GM18499 (cell line): ENCODE measurements around the gene STAT4.
"Not testable (repeated sequence)": the region's sequence is repeated elsewhere in the genome, so short reads cannot be mapped to it uniquely, and the experiment has no call there.

ENCODE experiments used
- ATAC-seq: cut with Tn5 transposase; IDR thresholded peaks from one replicate; pipeline ENCODE4 v1.9.1; 2021; ENCODE audit warnings: moderate number of reproducible peaks; ENCODE audit not compliant: insufficient read depth, unreplicated experiment

The STAT4 gene

GRCh38 chr2:191001032-191001431 lies 149.8 kb downstream of the STAT4 start:
- no peak for ATAC-seq

DNA sequence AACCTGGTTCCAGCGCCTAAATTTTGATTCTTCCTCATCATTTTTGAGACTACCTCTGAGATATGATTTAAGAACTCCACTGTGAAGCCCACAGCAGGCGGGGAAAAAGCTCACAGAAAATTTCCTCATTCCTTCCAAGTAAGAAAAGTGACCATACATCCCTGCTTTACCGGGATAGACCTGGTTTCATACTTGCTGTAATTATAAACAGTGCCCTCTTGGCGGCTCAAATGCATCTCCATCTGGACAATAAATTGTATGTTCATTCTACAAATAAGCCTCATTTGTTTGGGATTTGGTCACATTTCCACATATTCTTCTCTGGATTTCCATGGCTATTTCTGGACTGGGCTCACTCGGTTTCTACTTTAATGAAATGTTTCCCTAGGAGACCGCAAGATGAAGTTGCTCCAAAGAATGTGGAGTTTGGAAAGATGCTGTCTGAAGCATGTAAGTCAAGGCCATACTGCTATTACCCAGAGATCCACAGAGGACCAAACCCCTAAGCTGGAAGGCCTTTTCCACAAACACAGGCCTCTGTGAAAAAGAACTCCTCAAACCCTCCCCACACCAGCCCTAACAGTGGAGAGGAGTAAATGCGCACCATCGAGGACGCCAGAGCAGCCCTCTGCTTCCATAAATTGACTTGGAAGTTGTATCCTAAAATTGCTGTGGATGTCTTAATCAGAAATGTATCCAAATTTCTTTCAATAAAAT lies 150.7 kb downstream of the STAT4 start:
- no peak for ATAC-seq

DNA sequence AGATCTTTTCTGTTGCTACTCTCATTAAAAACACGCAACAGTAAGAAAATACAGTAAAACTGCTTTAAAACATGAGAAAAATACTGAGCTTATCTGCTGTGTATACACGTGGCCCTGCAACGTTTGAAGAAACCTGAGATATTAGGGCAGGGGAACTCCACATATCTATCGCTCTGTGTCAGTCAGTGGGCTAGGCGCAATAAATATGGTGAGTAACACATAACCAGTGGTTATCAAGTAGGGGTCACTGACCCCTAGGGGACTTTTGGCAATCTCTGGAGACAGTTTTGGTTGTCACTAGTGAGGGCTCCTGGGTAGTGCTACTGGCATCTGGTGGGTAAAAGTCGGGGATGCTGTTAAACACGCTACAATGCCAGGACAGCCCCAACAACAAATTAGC lies 151.7 kb downstream of the STAT4 start:
- no peak for ATAC-seq

DNA sequence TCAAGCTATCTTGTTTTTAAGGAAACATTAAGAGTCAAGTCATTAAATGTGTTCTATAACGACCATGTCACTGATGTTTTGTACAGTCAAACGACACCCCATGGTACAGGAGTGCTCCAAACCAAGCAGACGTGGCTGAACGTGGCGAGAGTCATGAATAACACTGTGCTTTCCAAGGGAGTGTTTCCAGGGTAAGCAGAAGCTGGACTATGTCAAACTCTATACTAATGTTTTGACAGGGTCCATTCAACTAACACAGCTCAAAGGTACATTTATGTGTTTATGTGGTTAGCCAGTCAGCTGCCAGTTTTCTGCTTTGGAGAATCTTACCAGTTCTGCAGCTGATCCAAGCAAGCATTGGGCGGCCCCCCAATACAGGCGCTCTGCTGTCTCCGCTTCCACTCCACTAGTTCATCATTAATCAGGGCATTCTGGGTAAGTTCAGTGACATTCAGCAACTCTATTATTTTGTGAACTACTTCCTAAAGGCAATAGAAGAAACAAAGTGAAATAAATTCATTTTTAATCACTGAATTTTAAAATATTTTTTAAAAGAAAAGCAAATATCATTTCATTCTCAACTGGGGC lies 153.2 kb downstream of the STAT4 start:
- ATAC-seq: no peak

GRCh38 chr2:190996947-190997346 lies 153.8 kb downstream of the STAT4 start:
- ATAC-seq: no peak

DNA sequence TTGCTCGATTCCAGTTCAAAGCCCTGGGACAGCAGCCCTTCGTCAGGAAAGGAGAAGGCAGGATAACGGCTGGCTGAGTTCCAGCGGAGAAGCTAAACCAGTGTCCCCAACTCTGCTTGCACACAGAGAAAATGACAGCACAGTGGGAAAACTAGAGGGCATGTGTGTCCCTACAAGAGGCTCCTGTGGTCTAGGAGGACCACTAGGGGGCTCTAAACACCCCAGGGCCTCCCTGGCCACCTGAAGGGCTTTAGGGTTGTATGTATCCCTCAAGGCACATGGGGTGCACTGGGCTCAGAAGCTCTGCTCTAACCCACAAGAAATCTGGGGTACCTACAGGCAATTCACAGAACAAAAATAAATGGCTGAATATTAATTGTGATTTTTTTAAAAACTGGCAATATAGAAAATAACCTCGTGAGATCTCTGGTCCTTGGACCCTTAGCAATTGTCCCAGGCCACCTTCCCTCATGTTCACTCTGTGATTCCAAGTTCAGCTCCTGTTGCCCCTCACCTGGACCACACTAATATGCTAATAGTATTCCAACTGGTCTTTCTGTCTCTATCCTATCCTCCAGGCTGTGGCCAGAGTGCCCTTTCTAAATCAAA lies 154.4 kb downstream of the STAT4 start:
- ATAC-seq: no peak

DNA sequence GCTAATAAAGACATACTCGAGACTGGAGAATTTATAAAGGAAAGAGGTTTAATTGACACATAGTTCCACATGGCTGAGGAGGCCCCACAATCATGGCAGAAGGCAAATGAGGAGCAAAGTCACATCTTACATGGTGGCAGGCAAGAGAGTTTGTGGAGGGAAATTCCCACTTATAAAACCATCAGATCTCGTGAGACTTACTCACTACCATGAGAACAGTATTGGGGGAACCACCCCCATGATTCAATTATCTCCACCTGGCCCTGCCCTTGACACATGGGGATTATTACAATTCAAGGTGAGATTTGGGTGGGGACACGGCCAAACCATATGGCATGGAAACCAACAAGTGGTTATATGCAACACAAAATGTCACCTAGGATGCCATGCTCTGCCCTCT lies 155.5 kb downstream of the STAT4 start:
- not testable (repeated sequence) for ATAC-seq

DNA sequence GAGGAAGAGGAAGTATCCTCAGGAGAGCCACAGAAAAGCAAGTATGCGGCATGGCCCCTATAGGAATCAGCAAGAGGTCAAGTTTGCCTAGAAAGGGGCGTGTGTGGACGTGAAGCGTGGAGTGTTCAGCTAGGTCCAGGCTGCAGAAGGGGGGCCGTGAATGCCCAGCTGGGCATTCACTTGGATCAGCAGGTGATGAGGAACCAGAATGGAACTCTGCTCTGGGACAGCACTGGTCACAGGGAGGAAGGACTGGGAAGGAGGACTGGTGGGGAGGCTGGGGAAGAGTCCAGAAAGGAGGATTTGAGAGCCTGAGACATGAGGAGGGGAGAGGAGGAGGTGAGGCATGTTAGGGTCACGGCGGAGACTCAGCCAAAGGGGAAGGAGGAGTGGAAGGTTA lies 156.6 kb downstream of the STAT4 start:
- no peak for ATAC-seq

- ATAC-seq: no peak
These were observed 157.5 kb downstream of the STAT4 start for GRCh38 chr2:190993292-190993643.

- ATAC-seq: no peak
These were observed 160.7 kb downstream of the STAT4 start for GRCh38 chr2:190990132-190990531.

- no peak for ATAC-seq
These were observed 161.9 kb downstream of the STAT4 start for GRCh38 chr2:190988910-190989309.

GRCh38 chr2:190987938-190988337 lies 162.9 kb downstream of the STAT4 start:
- no peak for ATAC-seq

DNA sequence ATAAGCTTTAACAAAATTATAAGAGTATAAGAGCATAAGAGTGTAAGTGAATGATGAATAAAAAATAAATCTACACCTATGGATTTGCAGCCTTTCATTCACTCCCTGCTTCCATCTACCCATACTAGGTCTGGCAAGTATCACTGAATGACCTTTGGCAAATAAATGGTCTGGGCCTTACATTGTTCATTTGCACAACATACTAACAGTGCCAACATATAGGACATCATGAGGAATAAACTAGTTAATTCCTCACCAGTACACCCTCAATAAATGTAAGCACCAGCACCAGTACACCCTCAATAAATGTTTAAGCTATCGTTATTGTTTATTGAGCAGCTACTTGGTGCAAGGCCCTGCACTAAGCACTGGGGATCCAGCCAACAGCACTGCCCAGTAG lies 163.7 kb downstream of the STAT4 start:
- ATAC-seq: no peak

- no peak for ATAC-seq
These were observed 164.4 kb downstream of the STAT4 start for GRCh38 chr2:190986221-190986953.

- ATAC-seq: no peak
These were observed 166.2 kb downstream of the STAT4 start for GRCh38 chr2:190984595-190984994.

DNA sequence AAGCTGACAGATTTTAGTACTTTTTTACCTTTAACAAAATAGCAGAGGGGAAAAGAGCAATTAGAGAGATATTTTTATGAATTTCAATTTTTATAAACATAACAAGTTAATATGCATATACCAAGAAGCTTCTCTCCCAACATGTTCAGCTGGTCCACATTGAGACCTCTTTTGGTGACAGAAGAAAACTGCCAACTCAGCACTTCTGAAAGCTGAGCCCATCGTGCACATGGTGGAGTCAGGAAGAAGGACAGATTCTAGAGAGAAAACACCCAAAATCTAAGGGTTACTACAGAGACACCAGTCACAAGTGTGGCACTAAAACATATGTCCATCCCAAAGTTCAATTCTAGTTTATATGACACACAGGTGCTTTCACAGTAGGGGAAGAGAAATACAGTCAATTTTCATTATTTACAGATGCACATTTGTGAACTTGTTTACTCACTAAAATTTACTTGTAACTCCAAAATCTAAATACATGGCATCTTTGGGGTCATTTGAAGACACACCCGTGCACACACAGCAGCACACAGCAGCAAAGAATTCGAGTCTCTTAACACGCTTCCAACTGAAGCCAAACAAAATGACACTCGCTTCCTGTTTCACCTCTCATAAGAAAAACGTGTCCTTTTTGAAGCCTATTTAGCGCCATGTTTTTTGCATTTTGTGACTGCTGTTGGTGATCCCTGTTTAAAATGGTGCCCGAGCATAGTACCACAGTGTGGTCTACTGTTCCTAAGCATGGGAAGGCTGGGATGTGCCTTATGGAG lies 168.3 kb downstream of the STAT4 start:
- ATAC-seq: no peak

GRCh38 chr2:190981733-190982132 lies 169.1 kb downstream of the STAT4 start:
- ATAC-seq: no peak

- no peak for ATAC-seq
These were observed 169.5 kb downstream of the STAT4 start for GRCh38 chr2:190981333-190981732.

- no peak for ATAC-seq
These were observed 170.1 kb downstream of the STAT4 start for GRCh38 chr2:190980630-190981209.
